Measurements from ENCODE around the gene FXYD5. TPM values are rescaled to one million over a fixed set of nuclear protein-coding genes. Genes with fewer than 3 reads are reported as not detected.

The FXYD5 gene
- total RNA-seq, 2 experiments from 2014 or later = 82.1 to 147 TPM

- no peak for DNase-seq (ENCODE audit: low spot score)
- Histone ChIP-seq H3K4me1 (ENCODE audit: insufficient read depth, low read length, poor library complexity, severe bottlenecking) (peaks cover 29% of the 10 kb centered on the region), H3K9me2 (ENCODE audit: insufficient read depth, low read length) (no peaks in the 10 kb centered on the region), H3K36me3 (ENCODE audit: insufficient read depth, low read length) (no peaks in the 10 kb centered on the region), H3K9me3 (ENCODE audit: low read length) (no peaks in the 10 kb centered on the region), H4K20me1 (ENCODE audit: insufficient read depth, low read length) (no peaks in the 10 kb centered on the region), H2AFZ (ENCODE audit: low read length) (no peak overlapping the region), H3K27ac (ENCODE audit: low read depth, low read length, poor library complexity, severe bottlenecking) (no peak overlapping the region), H3K4me3 (ENCODE audit: low read depth, low read length, poor library complexity, severe bottlenecking) (no peak overlapping the region), H3K4me2 (ENCODE audit: low read length) (no peak overlapping the region), H3K79me2 (ENCODE audit: insufficient read depth, low read depth, low read length) (no peaks in the 10 kb centered on the region)
- TF ChIP-seq EZH2phosphoT487 (IDR thresholded peaks at IDR 0.05; ENCODE audit: borderline replicate concordance, low read depth, low read length) (no peak), CTCF (conservative IDR thresholded peaks at IDR 0.05; ENCODE audit: low read length) (no peak)
- BruUV-seq (replicated peaks) = no TSS peak
- ChIA-PET POLR2A (no interaction called here), CTCF (ENCODE audit: unreplicated experiment) (no interaction called here)
- intact Hi-C loops (cut with micrococcal nuclease; ENCODE audit: unreplicated experiment) = loop anchor here (10.0 kb wide), 1 partner anchor 318 kb away; no protein-coding TSS in a partner anchor
Observed at GRCh38 chr19:35146746-35147459, 7.6 kb upstream of the FXYD5 start.

- Histone ChIP-seq H3K9me2 (ENCODE audit: insufficient read depth, low read length) (no peaks in the 10 kb centered on the region), H2AFZ (ENCODE audit: low read length) (no peak overlapping the region), H3K27ac (ENCODE audit: low read depth, low read length, poor library complexity, severe bottlenecking) (no peak overlapping the region), H3K9me3 (ENCODE audit: low read length) (no peaks in the 10 kb centered on the region), H3K79me2 (ENCODE audit: insufficient read depth, low read depth, low read length) (no peaks in the 10 kb centered on the region), H3K4me3 (ENCODE audit: low read depth, low read length, poor library complexity, severe bottlenecking) (no peak overlapping the region), H3K4me2 (ENCODE audit: low read length) (no peak overlapping the region), H4K20me1 (ENCODE audit: insufficient read depth, low read length) (no peaks in the 10 kb centered on the region), H3K4me1 (ENCODE audit: insufficient read depth, low read length, poor library complexity, severe bottlenecking) (peaks cover 18% of the 10 kb centered on the region), H3K36me3 (ENCODE audit: insufficient read depth, low read length) (no peaks in the 10 kb centered on the region)
- TF ChIP-seq EZH2phosphoT487 (IDR thresholded peaks at IDR 0.05; ENCODE audit: borderline replicate concordance, low read depth, low read length) (no peak), CTCF (conservative IDR thresholded peaks at IDR 0.05; ENCODE audit: low read length) (no peak)
- BruUV-seq (replicated peaks) = no TSS peak
- POLR2A ChIA-PET = no interaction called here
- CTCF ChIA-PET (ENCODE audit: unreplicated experiment) = no interaction called here
- DNase-seq (ENCODE audit: low spot score) = no peak
- intact Hi-C loops (cut with micrococcal nuclease; ENCODE audit: unreplicated experiment) = loop anchor here (10.0 kb wide), 1 partner anchor 315 kb away; no protein-coding TSS in a partner anchor
Observed at GRCh38 chr19:35149463-35149862, 5.1 kb upstream of the FXYD5 start.

GRCh38 chr19:35150445-35150844 is 4.1 kb upstream of the FXYD5 start:
- peaks cover 2% of the 10 kb centered on the region; the same call in 1 of the 2 replicates for H3K79me2 ChIP-seq (ENCODE audit: insufficient read depth, low read depth, low read length)

More at GRCh38 chr19:35150445-35150844, 4.1 kb upstream of the FXYD5 start:
- peaks cover 11% of the 10 kb centered on the region for H3K4me1 ChIP-seq (ENCODE audit: insufficient read depth, low read length, poor library complexity, severe bottlenecking)
- no peaks in the 10 kb centered on the region for H4K20me1 ChIP-seq (ENCODE audit: insufficient read depth, low read length)
- ChIA-PET POLR2A (no interaction called here), CTCF (ENCODE audit: unreplicated experiment) (no interaction called here)
- H3K4me3 ChIP-seq (ENCODE audit: low read depth, low read length, poor library complexity, severe bottlenecking) = no peak overlapping the region
- DNase-seq (ENCODE audit: low spot score) = no peak
- no peaks in the 10 kb centered on the region for H3K9me2 ChIP-seq (ENCODE audit: insufficient read depth, low read length)
- H3K4me2 ChIP-seq (ENCODE audit: low read length) = no peak overlapping the region
- BruUV-seq (replicated peaks) = no TSS peak
- no peaks in the 10 kb centered on the region for H3K9me3 ChIP-seq (ENCODE audit: low read length)
- no peak overlapping the region for H2AFZ ChIP-seq (ENCODE audit: low read length)
- no peak for TF ChIP-seq EZH2phosphoT487 (IDR thresholded peaks at IDR 0.05; ENCODE audit: borderline replicate concordance, low read depth, low read length)
- no peak for TF ChIP-seq CTCF (conservative IDR thresholded peaks at IDR 0.05; ENCODE audit: low read length)
- no peaks in the 10 kb centered on the region for H3K36me3 ChIP-seq (ENCODE audit: insufficient read depth, low read length)
- intact Hi-C loops (cut with micrococcal nuclease; ENCODE audit: unreplicated experiment) = no loop called here
- no peak overlapping the region for H3K27ac ChIP-seq (ENCODE audit: low read depth, low read length, poor library complexity, severe bottlenecking)
